ENCODE data around the gene CNTROB.

The CNTROB gene

GRCh38 chr17:7903154-7904103, 28.6 kb upstream of the CNTROB start:
- peak; percentile 47 for DNase-seq

- DNase-seq, result no peak
Observed at GRCh38 chr17:7909089-7909488, 22.9 kb upstream of the CNTROB start.

GRCh38 chr17:7910281-7910680, 21.7 kb upstream of the CNTROB start:
- DNase-seq, result no peak

GRCh38 chr17:7910711-7911110, 21.3 kb upstream of the CNTROB start:
- DNase-seq, result no peak

GRCh38 chr17:7911116-7911515, 20.9 kb upstream of the CNTROB start:
- no peak for DNase-seq

- no peak for DNase-seq
Observed at GRCh38 chr17:7912927-7913524, 19.0 kb upstream of the CNTROB start.

GRCh38 chr17:7915179-7915610, 16.8 kb upstream of the CNTROB start:
- DNase-seq, result no peak

- peak; percentile 52 for DNase-seq
Observed at GRCh38 chr17:7915611-7916384, 16.2 kb upstream of the CNTROB start, which contains the start of gene RNF227. Gene RNF227, minus strand, starts transcription at chr17:7916289. Its CDS starts 94 bp downstream, at chr17:7916195.

- DNase-seq, result no peak
Observed at GRCh38 chr17:7916385-7916682, 15.7 kb upstream of the CNTROB start.

GRCh38 chr17:7916808-7917207, 15.2 kb upstream of the CNTROB start:
- no peak for DNase-seq

- DNase-seq, result no peak
Observed at GRCh38 chr17:7922269-7922844, 9.6 kb upstream of the CNTROB start.

GRCh38 chr17:7922845-7923628, 9.0 kb upstream of the CNTROB start:
- DNase-seq, result no peak

- DNase-seq, result no peak
Observed at GRCh38 chr17:7927596-7927995, 4.4 kb upstream of the CNTROB start.

GRCh38 chr17:7929158-7930023, 2.6 kb upstream of the CNTROB start, which contains the start of gene KCNAB3:
Gene KCNAB3, minus strand, starts transcription at chr17:7929856. Its CDS starts 421 bp downstream, at chr17:7929435.
- DNase-seq, result no peak

GRCh38 chr17:7930841-7931631, 970 bp upstream of the CNTROB start:
- no peak for DNase-seq

- no peak for DNase-seq
Observed at GRCh38 chr17:7932483-7932891, 481 bp downstream of the CNTROB start.

GRCh38 chr17:7932949-7933348, 943 bp downstream of the CNTROB start:
- DNase-seq, result no peak

- no peak for DNase-seq
Observed at GRCh38 chr17:7935859-7936258, 3.9 kb downstream of the CNTROB start.

GRCh38 chr17:7940034-7940433, 8.0 kb downstream of the CNTROB start:
- DNase-seq, result no peak

GRCh38 chr17:7940743-7941142, 8.7 kb downstream of the CNTROB start:
- no peak for DNase-seq

Measured in NCI-H187 treated with DMSO at 0.1 percent for 48 hours (cell line).